Cardiac muscle cell (in vitro differentiated cells and primary cell): ENCODE results near the gene SORBS2. TPM values are rescaled to one million over a fixed set of nuclear protein-coding genes. Genes with fewer than 3 reads are reported as not detected.

Experiments used
- DNase-seq, 2 donors: peaks; one replicate each; pipeline versions ENCODE4 v3.0.0 to v3.0.0-alpha.2; 2010 to 2017; ENCODE audit warnings: low read depth in 1 of 2, low spot score in 1 of 2
- H3K27ac ChIP-seq: fragments of 200-600 bp; sonication (generic); 2 replicates; pipeline ENCODE4 v1.5.1; 2016
- H3K27me3 ChIP-seq: fragments of 200-600 bp; sonication (generic); 2 replicates; pipeline ENCODE4 v1.6.0; 2016; ENCODE audit warnings: control low read depth
- H3K36me3 ChIP-seq: fragments of 200-600 bp; sonication (generic); 2 replicates; pipeline ENCODE4 v1.5.1; 2016; ENCODE audit warnings: control low read depth
- H3K4me1 ChIP-seq: fragments of 200-600 bp; sonication (generic); 2 replicates; pipeline ENCODE4 v1.8.1; 2017; ENCODE audit warnings: low read depth, mild to moderate bottlenecking, mixed run types
- H3K4me3 ChIP-seq: fragments of 200-600 bp; sonication (generic); 2 replicates; pipeline ENCODE4 v1.5.1; 2016; ENCODE audit warnings: mild to moderate bottlenecking
- H3K9me3 ChIP-seq: fragments of 200-600 bp; sonication (generic); 2 replicates; pipeline ENCODE4 v1.5.1; 2017; ENCODE audit warnings: low read depth, mild to moderate bottlenecking, control low read depth
- CTCF ChIP-seq: IDR thresholded peaks from 2 replicates; pipeline ENCODE4 v1.5.1; 2012; ENCODE audit warnings: low read depth, mild to moderate bottlenecking, low read length
- polyA plus RNA-seq: library from polyadenylated mRNA; unstranded; fragments of >200 nt; fragmentation: Nextera tagmentation; extraction: Ambion mirVana; gene quantifications from 2 replicates; pipeline ENCODE4 v1.2.1, GENCODE V29; 2016
- total RNA-seq: library from RNA; depleted of rRNA; stranded (reverse); fragments of >200 nt; gene quantifications from 2 replicates; pipeline ENCODE4 v1.2.3, GENCODE V29; 2016

Gene SORBS2
- total and polyA plus RNA-seq, 2 experiments from 2014 or later = 453 to 470 TPM

GRCh38 chr4:185773419-185773818 lies 38.6 kb downstream of the SORBS2 start:
- Histone ChIP-seq H3K36me3 (peaks cover 3% of the 10 kb centered on the region), H3K4me1 (peaks cover 55% of the 10 kb centered on the region), H3K27ac (peak overlapping the region; percentile 86), H3K9me3 (no peaks in the 10 kb centered on the region), H3K4me3 (peak overlapping the region; percentile 60), H3K27me3 (no peaks in the 10 kb centered on the region)
- peak in 1 of 2 donors; percentile 66 for DNase-seq
- no peak for TF ChIP-seq CTCF

- no peak for TF ChIP-seq CTCF
- peaks cover 3% of the 10 kb centered on the region for H3K36me3 ChIP-seq
- H3K4me1 ChIP-seq = peaks cover 49% of the 10 kb centered on the region
- no peaks in the 10 kb centered on the region for H3K9me3 ChIP-seq
- peak overlapping the region; percentile 86 for H3K27ac ChIP-seq
- H3K27me3 ChIP-seq = no peaks in the 10 kb centered on the region
- DNase-seq = no peak
- peak overlapping the region; percentile 60 for H3K4me3 ChIP-seq
These were observed 39.5 kb downstream of the SORBS2 start for GRCh38 chr4:185772391-185773093.

GRCh38 chr4:185771711-185772390 lies 40.1 kb downstream of the SORBS2 start:
- H3K36me3 ChIP-seq = peaks cover 3% of the 10 kb centered on the region
- no peaks in the 10 kb centered on the region for H3K27me3 ChIP-seq
- H3K4me1 ChIP-seq = peaks cover 42% of the 10 kb centered on the region
- TF ChIP-seq CTCF = no peak
- H3K4me3 ChIP-seq = peak overlapping the region; percentile 60
- H3K27ac ChIP-seq = peak overlapping the region; percentile 86
- no peaks in the 10 kb centered on the region for H3K9me3 ChIP-seq
- peak in 1 of 2 donors; percentile 19 for DNase-seq

- H3K9me3 ChIP-seq = no peaks in the 10 kb centered on the region
- H3K27ac ChIP-seq = peak overlapping the region; percentile 37
- H3K4me1 ChIP-seq = peaks cover 17% of the 10 kb centered on the region
- no peak overlapping the region for H3K4me3 ChIP-seq
- no peaks in the 10 kb centered on the region for H3K27me3 ChIP-seq
- H3K36me3 ChIP-seq = peaks cover 10% of the 10 kb centered on the region
- DNase-seq = no peak
- no peak for TF ChIP-seq CTCF
These were observed 44.5 kb downstream of the SORBS2 start for GRCh38 chr4:185767528-185767927.

GRCh38 chr4:185764876-185765275 lies 47.1 kb downstream of the SORBS2 start:
- H3K36me3 ChIP-seq = peaks cover 7% of the 10 kb centered on the region

More at GRCh38 chr4:185764876-185765275, 47.1 kb downstream of the SORBS2 start:
- TF ChIP-seq CTCF = no peak
- H3K27me3 ChIP-seq = no peaks in the 10 kb centered on the region
- no peak overlapping the region for H3K27ac ChIP-seq
- H3K9me3 ChIP-seq = no peaks in the 10 kb centered on the region
- DNase-seq = peak in 1 of 2 donors; percentile 10
- peaks cover 14% of the 10 kb centered on the region for H3K4me1 ChIP-seq
- no peak overlapping the region for H3K4me3 ChIP-seq
